GM21723 (cell line): Measurements from ENCODE around the gene TREH.
"Not testable (repeated sequence)": the region's sequence is repeated elsewhere in the genome, so short reads cannot be mapped to it uniquely, and the experiment has no call there.

Experiments used
- ATAC-seq: cut with Tn5 transposase; IDR thresholded peaks from one replicate; pipeline ENCODE4 v1.9.1; 2021; ENCODE audit warnings: mild to moderate bottlenecking, moderate library complexity; ENCODE audit not compliant: unreplicated experiment

TREH gene

DNA sequence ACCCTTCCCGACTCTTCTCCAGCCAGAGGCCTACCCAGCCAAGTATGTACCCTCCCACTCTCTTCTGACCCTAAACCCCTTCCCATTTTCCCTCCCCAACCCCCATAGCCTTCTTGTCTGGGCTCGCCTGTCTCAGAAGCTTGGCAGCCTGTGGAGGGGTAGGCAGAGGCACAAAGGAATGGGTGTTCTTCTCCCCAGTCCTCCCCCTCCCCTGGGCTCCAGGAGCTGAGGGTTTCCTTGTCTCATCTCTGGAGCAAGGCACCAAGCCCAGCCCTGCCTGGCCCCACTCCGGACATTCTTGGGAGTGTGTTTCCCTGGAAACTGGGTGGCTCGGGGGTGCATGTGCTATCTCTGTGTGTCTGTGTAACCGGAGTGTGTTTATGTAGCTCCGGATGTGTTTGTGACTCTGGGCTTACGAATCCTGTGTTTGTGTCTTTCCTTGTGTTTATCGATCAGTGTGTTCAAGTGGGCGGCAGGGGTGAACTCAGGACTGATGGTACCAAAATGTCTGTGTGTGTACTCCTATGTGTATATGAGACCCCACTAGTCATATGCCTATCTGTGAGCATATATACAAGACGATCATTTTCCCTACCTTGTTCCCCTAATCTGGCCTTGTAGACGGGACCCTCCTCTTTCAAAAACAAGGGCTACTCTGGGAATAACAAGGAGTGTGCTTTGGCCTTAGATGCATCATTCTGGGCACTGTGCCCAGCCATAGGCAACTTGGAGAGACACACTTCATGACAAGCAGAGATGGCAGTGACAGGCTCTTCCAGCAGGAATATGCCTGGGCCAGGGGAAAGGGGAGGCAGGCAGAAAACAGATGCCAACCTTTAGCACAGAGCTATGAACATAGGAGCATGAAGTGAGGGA lies 61.1 kb downstream of the TREH start:
- no peak for ATAC-seq

DNA sequence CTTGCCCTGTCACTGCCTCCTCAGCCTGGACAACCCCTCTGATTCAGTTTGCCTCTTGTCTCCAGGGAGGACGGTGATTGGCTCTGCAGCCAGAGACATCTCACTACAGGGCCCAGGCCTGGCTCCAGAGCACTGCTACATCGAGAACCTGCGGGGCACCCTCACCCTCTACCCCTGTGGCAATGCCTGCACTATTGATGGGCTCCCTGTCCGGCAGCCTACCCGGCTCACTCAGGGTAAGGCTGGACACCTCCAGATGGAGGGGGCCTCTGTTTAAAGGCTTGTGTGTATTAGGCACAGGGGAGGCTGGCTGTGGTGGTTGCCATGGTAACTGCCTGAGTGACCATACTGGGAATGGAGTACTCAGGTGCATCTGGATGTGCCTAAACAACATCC lies 63.5 kb downstream of the TREH start:
- ATAC-seq: no peak

DNA sequence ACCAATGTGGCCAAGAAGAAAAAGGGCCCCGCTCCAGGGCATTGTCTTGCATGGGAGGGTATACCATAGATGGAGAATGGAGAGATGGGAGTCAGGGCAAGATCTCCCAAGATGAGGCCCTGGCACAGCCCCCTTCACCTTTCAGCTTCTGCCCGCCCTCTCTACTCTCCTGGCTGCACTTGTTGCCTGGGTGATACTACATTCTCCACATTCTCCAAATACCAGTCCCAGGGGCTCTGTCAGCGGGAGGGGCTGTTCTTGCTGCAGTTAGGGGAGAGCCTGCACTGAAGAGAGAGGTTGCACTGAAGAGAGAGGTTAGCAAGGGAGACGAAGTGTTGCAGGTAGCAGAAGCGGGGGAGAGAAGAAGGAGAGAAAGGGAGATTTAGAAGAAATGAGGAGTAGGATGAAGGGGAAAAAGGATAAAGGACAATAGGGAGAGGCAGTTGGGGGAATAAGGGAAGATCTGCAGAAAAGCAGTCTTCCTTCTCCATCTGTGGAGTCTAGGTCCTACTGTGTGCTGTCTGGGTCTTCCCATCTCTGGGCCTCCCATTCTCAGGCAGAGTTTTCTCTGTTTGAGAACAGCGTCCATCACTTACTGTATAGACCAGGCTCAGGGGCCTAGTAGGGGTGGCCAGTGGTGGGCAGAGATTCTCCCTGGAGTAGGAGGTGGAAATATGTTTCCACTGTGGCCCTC lies 64.0 kb downstream of the TREH start:
- no peak for ATAC-seq

DNA sequence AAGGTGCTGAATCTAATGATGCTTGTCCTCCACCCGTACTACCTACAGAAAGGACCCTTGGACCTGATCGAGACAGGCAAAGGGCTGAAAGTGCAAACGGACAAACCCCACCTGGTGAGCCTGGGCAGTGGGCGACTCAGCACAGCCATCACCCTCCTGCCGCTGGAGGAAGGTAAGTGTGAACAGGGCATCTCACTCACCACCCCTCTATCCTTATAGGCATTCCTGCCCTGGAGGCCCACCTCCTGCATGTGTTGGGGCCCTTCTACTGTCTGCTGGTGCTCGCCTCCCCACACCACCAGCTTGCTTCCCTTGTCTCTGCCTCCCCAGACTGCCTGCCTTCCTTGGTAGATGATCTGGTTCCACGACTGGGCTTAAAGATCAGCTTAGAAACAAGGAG lies 64.9 kb downstream of the TREH start:
- no peak for ATAC-seq

DNA sequence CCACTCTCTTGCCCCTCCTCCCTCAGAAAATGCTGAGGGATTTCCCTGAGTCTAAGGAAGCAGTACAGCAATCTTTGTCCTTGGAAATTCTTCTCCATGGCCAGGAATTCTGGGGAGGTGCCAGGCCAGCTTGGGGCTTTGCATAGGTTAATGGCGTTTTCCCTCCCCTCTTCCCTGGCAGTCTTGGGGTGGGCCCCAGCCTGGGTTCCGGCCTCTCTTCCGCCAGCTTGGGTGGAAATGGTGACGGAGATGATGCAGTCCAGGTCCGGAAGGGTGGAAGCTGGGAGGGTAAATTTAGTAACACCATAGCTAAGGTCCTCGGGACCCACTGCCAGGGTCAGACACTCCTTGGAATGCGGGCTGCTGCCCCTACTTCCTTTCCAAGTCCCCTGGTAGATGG lies 67.1 kb downstream of the TREH start:
- no peak for ATAC-seq

DNA sequence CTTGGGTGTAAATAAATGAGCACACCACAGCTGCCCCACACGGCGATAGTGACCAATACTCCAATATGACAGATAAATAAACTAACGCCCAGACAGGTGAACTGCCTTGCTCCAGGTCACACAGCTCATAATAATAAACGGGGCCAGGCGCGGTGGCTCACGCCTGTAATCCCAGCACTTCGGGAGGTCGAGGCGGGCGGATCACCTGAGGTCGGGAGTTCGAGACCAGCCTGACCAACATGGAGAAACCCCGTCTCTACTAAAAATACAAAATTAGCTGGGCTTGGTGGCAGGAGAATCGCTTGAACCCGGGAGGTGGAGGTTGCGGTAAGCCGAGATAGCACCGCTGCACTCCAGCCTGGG lies 68.0 kb downstream of the TREH start:
- ATAC-seq: not testable (repeated sequence)

DNA sequence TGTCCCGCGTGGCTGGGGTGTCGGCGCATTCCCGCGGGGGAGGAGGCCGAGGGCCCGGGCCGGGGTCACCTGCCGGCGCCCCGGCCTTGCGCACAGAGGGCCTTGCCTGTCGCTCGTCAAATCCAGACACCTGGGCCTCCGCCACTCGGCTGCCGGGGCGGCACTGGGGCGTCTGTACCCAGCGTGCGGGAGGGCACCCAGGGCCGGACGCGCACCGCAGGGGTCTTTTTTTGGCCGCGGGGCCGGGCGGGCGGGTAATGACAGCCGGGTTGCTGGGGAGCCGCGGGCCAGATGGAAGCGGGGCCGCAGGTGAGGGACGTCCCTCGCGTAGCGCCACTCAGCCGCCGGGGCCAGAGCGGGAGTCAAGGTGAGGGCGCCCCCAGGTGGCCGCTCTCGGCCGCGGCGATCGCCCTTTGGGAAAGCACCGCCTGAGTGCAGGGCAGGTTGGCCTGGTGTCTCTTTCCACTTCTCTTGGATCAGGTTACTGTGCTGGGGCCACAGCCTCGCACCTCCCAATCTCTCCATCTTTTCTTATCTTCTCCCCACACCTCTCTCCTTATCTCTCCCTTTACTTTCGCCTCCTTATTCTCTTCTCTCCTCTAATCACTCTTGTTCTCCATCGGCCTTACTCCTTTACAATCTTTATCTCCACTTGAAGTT lies 68.5 kb downstream of the TREH start:
- peak; percentile 65 for ATAC-seq

DNA sequence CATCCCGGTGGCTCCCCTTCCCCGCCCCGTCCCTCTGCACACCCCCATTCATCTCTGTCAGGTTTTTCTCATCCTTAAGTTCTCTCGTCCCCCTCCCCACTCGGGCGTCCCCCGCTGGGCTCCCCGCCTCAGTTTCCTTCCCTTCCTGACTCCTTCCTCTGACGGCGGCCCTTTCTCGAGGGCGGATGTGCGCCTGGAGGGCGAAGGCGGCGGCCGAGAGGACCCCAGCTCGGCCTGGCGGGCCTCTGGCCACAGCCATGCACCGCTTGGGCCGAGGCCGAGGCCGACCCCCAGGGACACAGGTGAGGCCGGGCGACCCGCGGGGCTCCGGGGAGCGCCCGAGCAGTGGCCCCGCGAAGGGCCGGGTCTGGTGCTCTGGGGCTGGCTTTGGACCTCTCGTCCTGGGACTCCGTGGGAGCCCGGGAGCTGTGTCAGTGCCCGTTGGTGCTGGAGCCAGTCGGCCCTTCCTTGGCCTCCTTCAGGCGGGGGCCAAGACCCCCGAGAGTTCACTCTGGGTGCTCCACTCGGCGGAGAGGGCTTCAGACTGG lies 69.2 kb downstream of the TREH start:
- no peak for ATAC-seq

DNA sequence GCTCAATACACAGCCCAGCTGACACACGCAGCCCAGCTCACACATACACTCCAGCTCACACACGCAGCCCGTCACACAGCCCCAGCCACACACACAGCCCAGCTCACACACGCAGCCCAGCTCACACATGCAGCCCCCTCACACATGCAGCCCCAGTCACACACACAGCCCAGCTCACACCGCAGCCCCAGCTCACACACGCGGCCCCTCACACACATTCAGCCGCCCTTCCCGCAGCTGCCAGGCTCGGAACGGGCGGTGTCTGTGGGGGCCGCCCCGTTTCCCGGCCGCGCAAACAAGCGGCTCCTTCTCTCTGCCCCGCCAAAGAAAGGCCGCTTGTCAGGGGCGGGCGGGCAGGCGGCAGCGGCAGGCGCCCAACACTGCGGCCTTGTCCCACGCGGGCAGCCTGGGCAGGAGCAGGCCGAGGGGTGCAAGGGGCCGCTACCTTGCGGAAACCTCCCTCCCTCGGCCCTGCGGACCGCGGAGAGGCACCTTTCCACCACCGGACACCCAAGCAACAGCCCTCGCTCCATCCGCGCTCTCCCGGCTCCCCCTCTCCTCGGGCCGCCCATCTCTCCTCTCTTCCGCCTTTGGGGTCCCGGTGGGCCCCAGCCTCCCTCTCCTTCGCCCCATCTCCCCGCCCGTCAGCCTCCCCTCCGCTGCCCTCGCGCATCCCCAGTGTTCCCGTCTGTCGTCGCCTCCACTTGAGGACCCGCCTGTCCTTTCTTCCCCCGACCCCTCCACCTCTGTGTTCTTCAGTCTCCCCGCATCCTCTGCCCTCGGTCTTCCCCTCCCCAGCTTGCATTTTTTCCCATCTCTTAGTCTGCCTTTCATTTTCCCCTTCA lies 69.8 kb downstream of the TREH start:
- no peak for ATAC-seq

DNA sequence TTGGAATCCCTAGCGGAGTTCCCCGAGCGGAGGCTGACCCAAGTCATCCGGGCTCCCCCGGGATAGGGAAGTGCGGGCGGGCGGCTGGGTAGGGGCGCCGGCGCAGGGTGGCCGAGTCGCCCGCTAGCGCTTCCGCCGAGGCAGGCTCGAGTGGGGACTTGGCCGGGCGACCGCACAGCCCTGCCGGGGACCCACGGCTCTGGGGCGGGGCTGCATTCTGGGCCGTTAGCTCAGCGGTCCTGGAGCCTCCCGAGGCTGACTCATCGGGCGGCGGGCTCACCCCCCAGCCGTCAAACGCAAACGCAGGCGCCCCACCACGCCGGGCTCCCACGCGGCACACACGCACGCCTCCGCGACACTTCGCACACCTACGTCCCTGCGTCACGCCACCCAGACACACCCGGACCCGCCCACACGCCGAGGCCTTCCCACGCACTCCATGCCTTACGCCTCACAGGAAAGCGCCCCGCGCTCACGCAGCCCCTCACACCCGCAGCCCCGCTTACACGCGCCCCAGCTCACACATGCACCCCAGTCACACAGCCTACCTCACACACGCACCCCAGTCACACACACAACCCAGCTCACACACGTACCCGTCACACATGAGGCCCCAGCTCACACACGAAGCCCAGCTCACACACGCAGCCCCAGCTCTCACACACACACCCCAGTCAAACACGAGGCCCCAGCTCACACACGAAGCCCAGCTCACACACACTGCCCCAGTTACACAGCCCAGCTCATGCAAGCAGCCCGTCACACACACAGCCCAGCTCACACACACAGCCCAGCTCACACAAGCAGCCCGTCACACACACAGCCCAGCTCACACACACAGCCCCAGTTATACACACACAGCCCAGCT lies 70.9 kb downstream of the TREH start:
- ATAC-seq: no peak

DNA sequence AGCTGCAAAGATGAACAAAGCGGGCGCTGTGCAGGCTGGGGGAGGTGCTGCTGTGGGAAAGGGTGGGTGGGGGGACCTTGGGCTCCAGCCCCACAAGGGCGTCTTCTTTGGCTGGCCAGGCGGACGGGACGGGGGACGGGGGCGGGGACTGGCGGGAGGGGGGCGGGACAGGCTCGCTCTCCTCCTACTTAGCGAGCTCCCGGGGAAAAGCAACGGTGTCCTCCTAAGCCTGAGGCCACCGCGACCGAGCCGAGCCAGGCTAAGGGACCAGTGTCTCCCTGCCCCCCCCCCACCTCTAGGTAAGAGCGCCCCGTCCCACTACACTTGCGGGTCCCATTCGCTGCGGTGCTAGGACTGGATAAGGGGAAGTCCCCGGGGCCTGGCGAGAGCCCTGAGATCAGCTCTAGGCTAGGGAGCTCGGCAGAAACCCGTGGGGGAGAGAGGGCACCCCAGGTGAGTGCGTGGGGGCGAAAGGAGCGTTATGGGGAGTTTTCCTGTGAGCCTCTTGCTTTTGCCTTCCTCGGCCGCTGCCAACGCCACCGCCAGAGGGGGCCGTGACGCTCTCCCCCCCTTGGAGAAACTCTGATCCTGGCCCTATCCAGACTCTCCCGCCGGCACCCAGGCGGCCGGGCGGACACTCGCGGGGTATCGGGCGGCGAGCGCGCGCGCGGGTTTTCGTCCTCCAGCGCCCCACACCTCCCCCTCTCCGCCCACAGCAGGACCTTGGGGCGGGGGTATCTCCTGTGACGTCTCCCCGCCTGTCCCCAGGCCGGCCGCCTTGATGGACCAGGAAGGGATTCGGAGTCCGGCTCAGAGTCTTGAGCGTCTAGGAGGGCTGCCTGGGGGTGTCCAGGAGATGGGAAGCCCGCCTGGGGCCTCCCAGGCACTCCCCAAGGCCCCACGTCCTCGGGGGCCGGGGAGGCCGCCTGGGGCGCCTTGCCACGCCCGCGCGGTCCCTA lies 71.8 kb downstream of the TREH start, which contains the start of gene PHLDB1:
Gene PHLDB1 (plus strand): TSS at position 215 of the 959 bp plus-strand sequence. CDS start 6,222 bp downstream, outside the sequence.
- ATAC-seq: no peak
